Iris pigment epithelial cell (primary cell): Measurements from ENCODE around the gene SMIM10L1.

ENCODE experiments used
- DNase-seq: peaks from one replicate; pipeline ENCODE4 v3.0.0-alpha.2; 2011; ENCODE audit warnings: low read depth

SMIM10L1 gene

DNA sequence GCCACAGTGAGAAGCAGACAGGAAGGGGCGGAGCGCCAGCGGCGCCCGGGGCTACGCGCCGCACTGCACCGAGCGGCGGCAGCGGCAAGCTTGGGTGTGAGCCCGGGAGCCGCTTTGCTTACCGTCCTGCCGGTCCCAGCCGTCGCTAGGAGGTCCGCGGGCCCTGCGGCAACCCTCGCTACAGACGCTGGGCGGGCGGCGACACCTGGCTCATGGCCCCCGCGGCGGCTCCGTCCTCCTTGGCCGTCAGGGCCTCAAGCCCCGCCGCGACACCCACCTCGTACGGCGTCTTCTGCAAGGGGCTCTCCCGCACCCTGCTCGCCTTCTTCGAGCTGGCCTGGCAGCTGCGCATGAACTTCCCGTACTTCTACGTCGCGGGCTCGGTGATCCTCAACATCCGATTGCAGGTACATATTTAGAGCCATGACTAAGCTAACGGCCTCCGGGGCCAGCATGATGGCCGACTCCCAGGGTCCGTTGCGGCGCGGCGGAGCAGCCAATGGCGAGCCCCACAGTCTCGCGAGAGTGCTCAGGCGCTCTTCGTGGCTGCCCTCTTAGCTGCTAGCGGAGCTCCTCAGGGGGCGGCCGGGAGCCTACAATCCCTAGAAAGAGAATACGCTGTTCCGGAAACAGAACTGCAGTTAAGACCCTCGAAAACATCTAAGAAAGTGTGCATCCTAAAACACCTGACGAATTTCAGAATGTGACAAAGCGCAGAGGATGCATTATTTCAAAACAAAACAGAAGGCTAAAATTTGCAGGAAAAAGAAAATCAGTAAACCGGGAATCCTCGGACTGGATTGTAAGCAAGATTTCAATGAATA, at the start of gene SMIM10L1:
SMIM10L1 (plus strand) TSS at position 50 of the 824 bp plus-strand sequence; CDS start at position 213, 163 bp downstream.
- peak; percentile 96 for DNase-seq

GRCh38 chr12:11130382-11130781, 40.6 kb upstream of the SMIM10L1 start:
- DNase-seq = no peak

DNA sequence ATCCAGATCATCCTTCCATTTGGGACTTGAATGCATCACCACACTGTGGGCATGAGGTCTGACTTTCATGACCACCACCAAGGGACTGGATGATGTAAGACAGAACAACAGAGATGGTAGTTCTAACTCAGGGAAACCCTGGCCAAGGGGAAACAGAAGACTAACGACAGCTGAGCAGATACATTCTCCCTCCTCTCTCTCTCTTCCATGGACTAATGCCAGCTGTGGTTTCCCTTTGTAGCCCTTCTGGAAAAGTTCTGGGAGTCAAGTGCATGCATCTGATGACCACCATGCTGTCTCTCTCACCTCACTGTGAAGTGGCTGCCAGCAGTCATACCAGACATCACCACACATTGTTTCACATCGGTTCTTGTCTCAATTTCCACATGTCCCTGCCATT, 40.0 kb upstream of the SMIM10L1 start:
- no peak for DNase-seq

DNA sequence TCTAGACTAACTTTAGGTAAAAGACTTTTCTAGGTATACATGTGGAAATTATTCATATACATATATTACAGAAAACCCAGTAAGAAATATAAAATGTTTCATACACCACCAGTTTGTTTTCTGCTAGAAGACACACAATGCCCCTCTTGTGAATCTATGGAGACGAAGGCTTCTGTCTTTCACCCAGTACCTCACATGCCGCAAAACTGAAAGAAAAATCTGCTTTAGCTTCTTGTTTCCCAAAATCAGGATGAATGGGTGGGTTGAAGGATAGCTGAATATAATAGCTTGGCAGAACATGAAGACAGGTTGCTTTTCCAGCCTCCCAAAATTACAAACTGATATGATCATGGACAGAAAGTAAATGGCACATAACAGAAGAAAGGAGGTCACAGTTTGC, 37.8 kb upstream of the SMIM10L1 start:
- no peak for DNase-seq

- no peak for DNase-seq
These were observed 37.2 kb upstream of the SMIM10L1 start for GRCh38 chr12:11133816-11134215.

- no peak for DNase-seq
These were observed 36.7 kb upstream of the SMIM10L1 start, which contains the start of gene TAS2R30 for GRCh38 chr12:11134305-11134704. TSS of gene TAS2R30 (minus strand) at chr12:11134644. CDS start at chr12:11134244, 400 bp downstream.

GRCh38 chr12:11136075-11136474, 34.9 kb upstream of the SMIM10L1 start:
- DNase-seq = no peak

GRCh38 chr12:11143352-11143751, 27.6 kb upstream of the SMIM10L1 start:
- no peak for DNase-seq

GRCh38 chr12:11144297-11144696, 26.7 kb upstream of the SMIM10L1 start:
- no peak for DNase-seq

- no peak for DNase-seq
These were observed 23.6 kb upstream of the SMIM10L1 start for GRCh38 chr12:11147420-11147819.

DNA sequence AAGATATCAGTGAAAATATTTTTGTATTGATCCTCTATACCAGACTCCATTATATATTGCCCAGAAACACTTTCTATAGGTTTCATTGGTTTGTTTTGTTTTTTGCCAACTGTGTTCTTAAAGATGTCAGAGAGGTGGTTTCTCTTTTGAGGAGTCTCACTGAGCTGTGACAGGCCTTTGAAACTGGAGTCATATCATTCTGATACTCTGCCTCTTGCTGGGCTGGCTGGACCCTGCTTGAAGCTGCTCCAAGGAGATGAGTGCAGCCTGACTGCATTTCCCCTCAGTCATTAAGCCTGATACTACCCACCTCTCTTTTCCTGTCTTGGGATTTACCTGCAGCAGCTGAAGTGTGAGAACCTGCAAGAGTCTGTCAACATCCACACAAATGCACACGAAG, 20.2 kb upstream of the SMIM10L1 start:
- no peak for DNase-seq

DNA sequence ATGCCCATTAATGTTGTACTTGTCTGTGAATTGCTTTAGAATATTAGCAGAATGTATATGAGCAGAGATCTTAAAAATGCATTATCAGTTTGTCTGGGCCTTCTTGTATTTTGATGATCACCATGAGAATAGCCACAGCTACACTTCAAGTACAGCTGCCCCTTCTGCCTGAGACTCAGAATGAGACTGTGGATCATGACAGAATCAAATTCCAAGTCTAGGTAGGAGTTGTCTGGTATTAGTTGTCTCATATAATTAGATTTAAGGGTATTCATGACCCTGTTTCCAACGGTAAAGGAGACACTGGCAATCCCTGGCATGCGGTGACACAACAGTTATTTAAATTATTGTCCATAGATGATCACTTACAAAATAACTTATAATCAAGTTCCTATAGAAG, 18.3 kb upstream of the SMIM10L1 start:
- DNase-seq = no peak

DNA sequence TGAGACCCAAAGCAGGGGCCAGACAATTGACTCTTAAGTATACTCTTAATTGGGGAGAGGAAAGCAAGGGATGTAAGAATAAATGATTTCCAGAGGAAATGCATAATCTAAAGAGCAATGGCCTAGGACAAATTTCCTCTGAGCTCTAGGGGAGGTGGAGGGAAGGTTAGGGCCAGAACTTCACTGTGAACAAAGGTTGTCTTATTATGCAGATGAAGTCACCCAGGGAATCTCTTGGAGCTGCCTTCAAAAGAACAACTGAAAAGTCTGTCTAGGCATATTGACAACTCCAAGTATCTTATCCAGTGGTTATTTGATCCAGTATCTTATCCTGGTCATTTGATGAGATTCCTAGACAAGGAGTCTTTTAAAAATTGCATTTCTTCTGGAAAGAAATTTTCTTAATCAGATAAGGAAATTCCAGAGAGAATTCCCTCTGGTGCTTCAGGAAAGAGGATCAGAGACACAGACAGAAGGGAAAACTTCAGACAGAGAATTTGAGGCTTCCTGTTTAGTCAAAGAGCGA, 16.5 kb upstream of the SMIM10L1 start:
- no peak for DNase-seq

GRCh38 chr12:11158885-11159444, 12.0 kb upstream of the SMIM10L1 start:
- DNase-seq = no peak

- DNase-seq = no peak
These were observed 8.5 kb upstream of the SMIM10L1 start for GRCh38 chr12:11162502-11162901.

DNA sequence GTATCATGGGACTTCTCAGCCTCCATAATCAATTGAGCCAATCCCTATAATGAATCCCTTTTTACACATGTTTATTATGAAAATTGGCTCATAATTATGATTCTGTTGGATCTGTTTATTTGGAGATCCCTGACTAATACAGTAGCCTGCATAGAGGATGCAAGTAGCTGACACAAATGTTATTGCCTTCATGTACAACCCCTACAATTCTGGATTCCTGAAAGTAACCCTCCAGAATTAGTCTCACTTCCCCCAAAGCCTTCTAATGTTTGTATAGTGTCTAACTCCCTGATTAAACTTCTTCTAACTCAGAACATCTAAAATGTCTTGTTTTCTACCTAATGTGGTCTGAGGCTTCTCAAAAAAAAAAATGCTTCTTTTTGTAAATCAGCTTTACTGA, 6.6 kb upstream of the SMIM10L1 start:
- no peak for DNase-seq

DNA sequence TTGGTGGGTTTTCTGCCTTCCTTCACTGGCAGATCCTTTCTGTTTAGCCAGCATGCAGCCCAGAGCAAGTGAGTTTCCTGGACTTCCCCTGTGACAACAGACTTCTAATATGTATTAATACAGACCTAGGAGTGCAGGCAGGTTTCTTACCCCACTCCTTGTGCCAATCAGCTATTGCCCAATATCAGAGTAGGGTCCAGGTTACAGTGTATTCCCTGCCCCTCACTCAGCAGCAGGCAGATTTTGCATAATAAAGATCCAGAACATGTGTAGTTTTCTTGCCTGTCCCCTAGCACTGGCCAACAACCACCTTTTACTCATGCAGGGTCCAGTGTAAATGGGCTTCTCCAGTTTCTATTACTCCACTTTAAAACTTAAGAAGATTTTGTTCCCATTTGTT, 4.7 kb upstream of the SMIM10L1 start:
- no peak for DNase-seq

DNA sequence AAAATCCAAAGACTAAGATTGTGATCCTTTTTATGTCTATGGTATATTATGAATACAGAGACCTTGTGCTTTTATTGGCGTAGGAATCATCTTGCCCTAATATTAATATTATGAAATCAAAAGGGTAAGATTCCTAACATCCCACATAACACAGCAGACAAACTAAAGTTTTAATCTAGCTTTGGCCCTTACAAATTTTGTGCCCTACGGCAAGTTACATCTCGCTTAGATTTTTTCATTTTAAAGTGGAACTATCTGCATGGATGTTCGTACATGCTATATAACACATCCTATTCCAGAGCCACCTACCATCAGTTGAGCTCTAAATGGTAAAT, 217 bp upstream of the SMIM10L1 start:
- no peak for DNase-seq

DNA sequence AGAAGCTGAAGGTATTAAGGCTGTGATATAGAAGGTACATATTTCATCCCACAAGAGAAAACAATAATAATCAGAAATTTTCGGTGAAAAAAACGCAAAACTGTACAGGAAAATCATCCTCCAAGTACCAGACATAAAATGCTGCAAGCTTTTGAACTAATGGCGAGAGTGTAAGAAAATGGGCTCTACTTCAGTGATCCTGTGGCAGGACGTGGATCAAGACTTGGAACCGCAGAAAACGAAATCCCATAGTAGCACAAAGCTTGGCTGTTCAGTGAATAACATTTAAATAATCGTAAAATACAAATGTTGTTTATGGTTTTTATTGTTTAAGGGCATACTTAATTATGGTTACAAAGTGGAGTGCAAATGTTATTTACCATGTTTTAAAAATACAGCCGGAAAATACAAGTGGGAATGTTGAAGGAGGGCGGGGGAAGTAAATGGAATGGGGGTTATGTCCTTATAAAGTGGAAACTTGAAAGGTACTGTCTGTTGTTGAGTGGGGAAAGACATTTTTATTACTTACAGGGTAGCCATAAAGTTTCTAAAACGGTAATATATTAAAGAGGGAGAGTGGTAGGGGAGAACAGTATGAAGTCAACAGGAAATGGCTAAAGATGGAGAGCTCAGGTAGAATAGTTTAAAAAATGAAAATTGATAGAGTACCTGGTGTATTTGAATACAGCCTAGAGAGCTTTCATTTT, 1.1 kb downstream of the SMIM10L1 start:
- DNase-seq = peak; percentile 23

DNA sequence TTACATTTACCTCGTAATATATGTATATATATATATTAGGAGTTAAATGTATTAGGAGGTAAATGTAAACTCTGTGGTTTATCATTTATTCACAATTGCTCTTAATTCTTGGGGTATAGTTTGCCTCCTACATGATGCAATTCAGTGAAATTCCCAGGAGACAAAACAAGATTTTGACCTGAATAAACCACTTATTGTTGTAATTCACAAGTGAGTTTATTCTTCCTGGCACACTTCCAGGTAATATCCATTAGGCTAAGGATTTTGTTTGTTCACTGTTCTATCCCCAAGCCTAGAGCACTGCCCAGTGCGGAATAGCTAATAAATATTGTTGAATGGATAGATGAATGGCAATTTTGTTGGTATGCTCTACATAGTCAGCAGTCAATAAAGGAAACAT, 3.0 kb downstream of the SMIM10L1 start:
- no peak for DNase-seq

GRCh38 chr12:11178250-11178649, 7.3 kb downstream of the SMIM10L1 start:
- no peak for DNase-seq

DNA sequence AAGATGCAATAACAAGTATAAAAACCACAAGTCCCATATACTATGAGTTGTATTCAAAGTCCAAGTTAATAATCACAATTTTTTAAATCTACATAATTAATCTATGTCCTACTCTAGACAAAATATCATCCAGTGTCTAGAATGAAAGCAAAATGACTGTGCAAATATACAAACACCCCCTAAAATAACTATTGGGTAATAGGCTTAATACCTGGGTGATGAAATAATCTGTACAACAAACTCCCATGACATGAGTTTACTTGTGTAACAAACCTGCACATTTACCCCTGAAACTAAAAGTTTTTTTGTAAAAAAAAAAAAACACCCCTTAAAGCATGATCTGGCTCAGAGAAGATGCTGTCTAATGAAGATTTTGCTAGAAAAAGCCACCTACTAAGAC, 11.5 kb downstream of the SMIM10L1 start:
- no peak for DNase-seq

DNA sequence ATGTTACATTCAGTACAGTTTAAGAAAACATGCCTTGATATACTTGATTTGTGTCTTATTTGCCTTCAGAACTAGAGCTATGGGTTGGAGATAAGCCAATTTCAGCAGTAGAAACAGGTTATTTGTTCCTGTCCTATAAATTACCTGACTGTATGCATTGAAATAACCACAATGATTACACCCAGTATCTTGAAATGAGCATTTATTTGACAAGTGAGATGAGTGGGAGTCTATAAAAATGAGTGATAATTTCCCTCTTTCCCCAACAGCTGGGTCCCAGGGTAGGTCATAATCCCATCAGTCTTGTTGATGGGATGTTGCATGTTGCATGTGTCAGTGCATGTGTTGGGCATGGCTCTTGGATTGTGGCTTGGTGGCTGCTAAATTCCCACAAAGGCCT, 12.0 kb downstream of the SMIM10L1 start:
- DNase-seq = no peak
